CD14-positive monocyte (primary cell): ENCODE results near the gene YIPF3. TPM values are rescaled to one million over a fixed set of nuclear protein-coding genes. Genes with fewer than 3 reads are reported as not detected.

ENCODE experiments used
- DNase-seq, 3 donors: peaks; one replicate each; pipeline ENCODE4 v3.0.0-alpha.2; 2011 to 2022
- H2AFZ ChIP-seq: 2 replicates; pipeline ENCODE4 v1.6.0; 2012; ENCODE audit warnings: mild to moderate bottlenecking, low read depth, low read length, inconsistent platforms; ENCODE audit not compliant: insufficient read depth, poor library complexity, severe bottlenecking
- H3K27ac ChIP-seq, 2 donors: 1 replicate in 1 of 2; 2 replicates in 1 of 2; pipeline ENCODE4 v1.5.1; 2012 to 2013; ENCODE audit warnings: low read length in 2 of 2, control low read depth in 1 of 2, inconsistent platforms in 1 of 2, low read depth in 1 of 2, mild to moderate bottlenecking in 1 of 2
- H3K27me3 ChIP-seq, 2 donors: one replicate each; pipeline versions ENCODE4 v1.6.0 to v1.6.1; 2011 to 2013; ENCODE audit warnings: low read length in 2 of 2; ENCODE audit not compliant: control insufficient read depth in 2 of 2, insufficient read depth in 2 of 2
- H3K36me3 ChIP-seq, 2 donors: replicated peaks in 1 of 2; 1 replicate in 1 of 2; 2 replicates in 1 of 2; pipeline versions ENCODE4 v1.5.1 to v1.6.1; 2012 to 2013; ENCODE audit warnings: low read length in 2 of 2, control low read depth in 1 of 2, inconsistent platforms in 1 of 2, mild to moderate bottlenecking in 1 of 2; ENCODE audit not compliant: insufficient read depth in 2 of 2, control insufficient read depth in 1 of 2
- H3K4me1 ChIP-seq, 2 donors: 1 replicate in 1 of 2; 2 replicates in 1 of 2; pipeline versions ENCODE4 v1.5.1 to v1.6.1; 2012 to 2013; ENCODE audit warnings: low read length in 2 of 2, control low read depth in 1 of 2, inconsistent platforms in 1 of 2, mild to moderate bottlenecking in 1 of 2, moderate library complexity in 1 of 2; ENCODE audit not compliant: insufficient read depth in 2 of 2, control insufficient read depth in 1 of 2
- H3K4me2 ChIP-seq: replicated peaks from 2 replicates; pipeline ENCODE3; 2012; ENCODE audit warnings: low read length, moderate library complexity, mild to moderate bottlenecking; ENCODE audit not compliant: poor library complexity, severe bottlenecking; ENCODE audit errors: extremely low read depth
- H3K4me3 ChIP-seq, 3 experiments: fragments of 200-600 bp in 1 of 3; sonication (generic) in 1 of 3; replicated peaks in 1 of 3; 1 replicate in 2 of 3; 2 replicates in 1 of 3; pipeline ENCODE4 v1.5.1; 2011 to 2013; ENCODE audit warnings: low read length in 3 of 3, mild to moderate bottlenecking in 3 of 3, control low read depth in 2 of 3, low read depth in 2 of 3, inconsistent platforms in 1 of 3, moderate library complexity in 1 of 3
- H3K79me2 ChIP-seq: 2 replicates; pipeline ENCODE4 v1.6.0; 2012; ENCODE audit warnings: mild to moderate bottlenecking, control low read depth, inconsistent platforms, low read length, moderate library complexity; ENCODE audit not compliant: insufficient read depth
- H3K9ac ChIP-seq: 2 replicates; pipeline ENCODE4 v1.6.0; 2017; ENCODE audit warnings: low read length, mild to moderate bottlenecking; ENCODE audit not compliant: insufficient read depth, poor library complexity, severe bottlenecking
- H3K9me3 ChIP-seq, 2 donors: replicated peaks in 1 of 2; 1 replicate in 1 of 2; 2 replicates in 1 of 2; pipeline versions ENCODE4 v1.5.1 to v1.6.1; 2012 to 2013; ENCODE audit warnings: low read length in 2 of 2, control low read depth in 1 of 2; ENCODE audit not compliant: control insufficient read depth in 1 of 2, insufficient read depth in 1 of 2
- H4K20me1 ChIP-seq: 2 replicates; pipeline ENCODE4 v1.6.0; 2012; ENCODE audit warnings: mild to moderate bottlenecking, low read length, control low read depth, moderate library complexity; ENCODE audit not compliant: insufficient read depth
- H3K27ac Mint-ChIP-seq, 7 donors: one replicate each; pipeline ENCODE4 v1.8.0; 2020; ENCODE audit warnings: mild to moderate bottlenecking in 7 of 7, mixed read lengths in 7 of 7, moderate library complexity in 6 of 7, inconsistent platforms in 2 of 7
- H3K27me3 Mint-ChIP-seq, 3 donors: one replicate each; pipeline ENCODE4 v1.8.0; 2021 to 2022; ENCODE audit warnings: low read depth in 3 of 3, mild to moderate bottlenecking in 3 of 3, mixed read lengths in 3 of 3, moderate library complexity in 3 of 3, inconsistent platforms in 1 of 3
- H3K36me3 Mint-ChIP-seq, 2 donors: one replicate each; pipeline ENCODE4 v1.8.0; 2020; ENCODE audit warnings: mixed read lengths in 2 of 2, inconsistent platforms in 1 of 2, mild to moderate bottlenecking in 1 of 2
- H3K4me1 Mint-ChIP-seq: one replicate; pipeline ENCODE4 v1.8.0; 2020; ENCODE audit warnings: mild to moderate bottlenecking, mixed read lengths
- H3K4me3 Mint-ChIP-seq, 2 donors: one replicate each; pipeline ENCODE4 v1.8.0; 2020; ENCODE audit warnings: mild to moderate bottlenecking in 2 of 2, mixed read lengths in 2 of 2, moderate library complexity in 1 of 2
- H3K9me3 Mint-ChIP-seq, 7 donors: one replicate each; pipeline ENCODE4 v1.8.0; 2020 to 2022; ENCODE audit warnings: mixed read lengths in 7 of 7, mild to moderate bottlenecking in 6 of 7, moderate library complexity in 6 of 7, inconsistent platforms in 2 of 7
- CTCF ChIP-seq: fragments of 200-600 bp; IDR thresholded peaks from one replicate; pipeline ENCODE4 v1.8.0; 2022; ENCODE audit warnings: antibody characterized with exemption, mild to moderate bottlenecking
- WGBS: methylation state at CpG from one replicate; pipeline ENCODE4 v1.1.5; 2013; ENCODE audit warnings: missing lambda C conversion rate; ENCODE audit not compliant: insufficient coverage; 5-methylcytosine and 5-hydroxymethylcytosine counted together
- intact Hi-C, 2 donors: fragments of 100-400 bp; cut with micrococcal nuclease; formaldehyde crosslinking; loops; one replicate each; pipeline versions ENCODE4 v1.15.0 to v1.15.1; 2023
- polyA plus RNA-seq, 3 donors: library from polyadenylated mRNA; depleted of rRNA in 1 of 3; unstranded in 2 of 3; stranded (reverse) in 1 of 3; fragments of 300-500 nt in 2 of 3; fragments of >200 nt in 1 of 3; fragmentation: Illumina TruSeq in 2 of 3; gene quantifications; 1 replicate in 2 of 3; 2 replicates in 1 of 3; pipeline ENCODE4 v1.2.3, GENCODE V29; 2012 to 2021

YIPF3 gene
- polyA plus RNA-seq, 3 donors = 112 to 126 (median 123) TPM

- H3K4me1 ChIP-seq = no peaks in the 10 kb centered on the region
- no peak overlapping the region for H3K4me3 Mint-ChIP-seq
- DNase-seq = no peak
- no peaks in the 10 kb centered on the region for H3K4me1 Mint-ChIP-seq
- H3K27me3 ChIP-seq = no peaks in the 10 kb centered on the region
- intact Hi-C loops = no loop called here
- H3K9me3 ChIP-seq = no peaks in the 10 kb centered on the region
- H3K9ac ChIP-seq = no peak overlapping the region
- no peak for TF ChIP-seq CTCF
- no peaks in the 10 kb centered on the region for H3K79me2 ChIP-seq
- H3K36me3 ChIP-seq = no peaks in the 10 kb centered on the region
- no peak overlapping the region for H3K27ac Mint-ChIP-seq
- no peaks in the 10 kb centered on the region for H3K36me3 Mint-ChIP-seq
- H3K9me3 Mint-ChIP-seq = peaks cover 0 to 1% (median 0%) of the 10 kb centered on the region in 7 donors
- H4K20me1 ChIP-seq = no peaks in the 10 kb centered on the region
- H3K4me2 ChIP-seq = no peak overlapping the region
- no peak overlapping the region for H3K4me3 ChIP-seq
- H2AFZ ChIP-seq = peak overlapping the region; percentile 42
- 78% methylated on average over 1 of the region's 1 CpG for WGBS
- H3K27ac ChIP-seq = no peak overlapping the region
- H3K27me3 Mint-ChIP-seq = peaks cover 5 to 16% (median 11%) of the 10 kb centered on the region in 3 donors
Observed at GRCh38 chr6:43471399-43471798, 45.3 kb downstream of the YIPF3 start.

- no peak overlapping the region for H3K4me2 ChIP-seq
- H3K4me3 ChIP-seq = no peak overlapping the region
- no peak overlapping the region for H3K9ac ChIP-seq
- WGBS = 97% methylated on average over 4 of the region's 7 CpGs
- Mint-ChIP-seq H3K4me1 (no peaks in the 10 kb centered on the region), H3K36me3 (no peaks in the 10 kb centered on the region), H3K9me3 (peaks cover 0 to 1% (median 0%) of the 10 kb centered on the region in 7 donors), H3K27ac (no peak overlapping the region), H3K27me3 (peaks cover 5 to 18% (median 13%) of the 10 kb centered on the region in 3 donors), H3K4me3 (no peak overlapping the region)
- H4K20me1 ChIP-seq = no peaks in the 10 kb centered on the region
- intact Hi-C loops = no loop called here
- TF ChIP-seq CTCF = no peak
- no peaks in the 10 kb centered on the region for H3K9me3 ChIP-seq
- no peak overlapping the region for H2AFZ ChIP-seq
- H3K36me3 ChIP-seq = no peaks in the 10 kb centered on the region
- no peak for DNase-seq
- no peaks in the 10 kb centered on the region for H3K4me1 ChIP-seq
- no peaks in the 10 kb centered on the region for H3K27me3 ChIP-seq
- H3K79me2 ChIP-seq = no peaks in the 10 kb centered on the region
- no peak overlapping the region for H3K27ac ChIP-seq
Observed at GRCh38 chr6:43469947-43470346, 46.8 kb downstream of the YIPF3 start.
